GM19193 (cell line): ENCODE data around the gene WDR45.

Experiments used
- POLR2A ChIP-seq: IDR thresholded peaks from 4 replicates; pipeline ENCODE4 v1.6.1; 2011; ENCODE audit not compliant: insufficient read depth, insufficient read length; ENCODE audit errors: extremely low read depth

The WDR45 gene

DNA sequence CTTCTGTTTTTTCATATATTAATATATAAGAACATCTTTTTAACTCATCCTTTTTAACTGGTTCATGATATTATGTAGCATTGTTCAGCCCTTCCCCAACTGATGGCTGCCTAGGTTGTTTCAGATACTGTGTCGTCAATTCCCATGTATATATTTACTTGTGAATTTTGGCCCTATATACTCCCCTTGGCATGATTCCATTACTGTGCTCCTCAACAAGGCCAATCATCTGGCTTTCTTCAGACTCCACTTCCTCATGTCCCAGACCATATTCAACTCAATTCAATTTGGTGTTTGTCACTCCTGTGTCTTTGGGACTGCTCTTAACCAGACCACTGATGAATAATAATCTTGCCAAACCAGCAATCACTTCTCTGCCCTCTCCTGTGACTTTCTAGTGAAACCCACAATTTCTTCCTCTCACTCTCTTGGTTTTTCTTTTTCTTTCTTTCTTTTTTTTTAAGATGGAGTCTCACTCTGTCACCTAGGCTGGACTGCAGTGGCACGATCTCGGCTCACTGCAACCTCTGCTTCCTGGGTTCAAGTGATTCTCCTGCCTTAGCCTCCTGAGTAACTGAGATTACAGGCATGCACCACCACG lies 2.7 kb upstream of the WDR45 start:
- no peak for TF ChIP-seq POLR2A

DNA sequence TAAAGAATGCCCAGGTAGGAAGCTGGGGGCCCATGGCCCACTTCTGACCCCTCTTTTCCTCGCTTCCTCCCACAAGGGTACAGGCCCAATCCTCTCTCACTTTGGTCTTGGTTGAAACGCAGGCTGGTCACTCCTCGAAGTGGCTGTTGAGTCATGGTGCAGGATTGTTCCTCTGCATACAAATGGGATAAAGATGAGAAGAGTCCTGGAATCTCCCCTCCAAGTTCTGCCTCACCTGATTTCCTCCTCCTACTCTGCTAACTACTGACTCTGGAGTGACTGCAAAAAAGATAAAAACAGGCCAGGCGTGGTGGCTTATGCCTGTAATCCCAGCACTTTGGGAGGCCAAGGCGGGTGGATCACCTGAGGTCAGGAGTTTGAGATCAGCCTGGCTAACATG lies 1.7 kb downstream of the WDR45 start:
- TF ChIP-seq POLR2A, result no peak

DNA sequence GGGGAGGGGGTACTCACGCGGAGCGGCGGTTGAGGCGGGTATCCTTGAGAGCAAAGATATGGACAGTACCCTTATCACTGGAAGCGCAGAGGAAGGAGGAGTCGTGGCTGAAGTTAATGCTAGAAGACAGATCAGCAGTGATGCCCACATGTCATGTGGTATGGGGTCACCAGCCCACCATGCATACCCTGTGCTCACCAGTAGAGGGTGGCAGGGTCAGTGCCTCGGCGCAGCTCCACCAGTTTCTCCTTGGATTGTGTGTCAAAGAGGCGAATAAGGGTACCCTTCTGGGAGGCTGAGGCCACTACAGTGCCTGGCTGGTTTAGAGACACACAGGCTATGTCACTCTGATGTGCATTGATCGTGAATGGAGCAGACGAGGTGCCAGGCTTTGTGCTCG lies 4.3 kb downstream of the WDR45 start:
- no peak for TF ChIP-seq POLR2A

- TF ChIP-seq POLR2A, result peak; percentile 44
Measured at GRCh38 chrX:49073601-49074575, 5.8 kb downstream of the WDR45 start, which contains the start of gene PRAF2. Gene PRAF2, minus strand, starts transcription at chrX:49074002. Its CDS starts 15 bp downstream, at chrX:49073987.

GRCh38 chrX:49072712-49073095 lies 7.0 kb downstream of the WDR45 start:
- no peak for TF ChIP-seq POLR2A

DNA sequence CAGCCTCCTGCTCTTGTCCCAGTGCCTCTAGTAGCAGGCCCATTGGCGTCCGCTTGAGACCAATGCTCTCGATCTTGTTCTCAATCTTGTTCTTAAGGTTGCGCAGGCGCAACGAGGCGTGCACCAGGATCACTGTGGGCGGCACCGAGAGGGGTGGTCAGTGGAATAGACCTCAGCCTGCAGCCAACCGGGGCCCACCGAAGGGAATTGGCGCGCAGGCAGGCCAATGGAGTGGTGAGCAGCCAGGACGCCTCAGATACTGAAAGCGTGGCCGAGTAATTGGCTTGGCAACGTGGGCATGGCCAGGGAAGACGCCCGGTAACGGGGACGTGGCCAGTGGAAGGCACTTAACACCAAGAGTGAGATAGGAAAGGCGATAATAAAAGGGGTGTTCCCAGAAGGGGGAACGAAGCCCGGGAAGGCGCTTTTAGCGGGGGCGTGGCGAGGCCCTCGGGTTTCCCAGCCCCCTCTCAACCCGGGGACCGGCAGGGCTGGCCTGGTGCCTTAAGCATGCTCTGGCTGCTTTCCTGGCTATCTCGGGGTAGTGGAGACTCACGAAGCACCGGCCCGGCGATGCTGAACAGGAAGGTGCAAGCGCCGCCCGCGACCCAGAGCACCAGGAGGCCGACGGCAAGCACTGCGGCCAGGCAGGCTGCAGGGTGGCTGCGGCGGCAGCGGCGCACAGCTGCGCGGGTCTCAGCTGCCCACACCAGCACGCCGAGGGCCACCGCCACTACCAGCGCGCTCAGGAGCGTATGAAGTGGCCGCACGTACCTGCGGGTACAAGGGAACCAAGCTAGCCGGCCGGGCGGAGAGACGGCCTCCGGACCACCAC lies 7.6 kb downstream of the WDR45 start:
- no peak for TF ChIP-seq POLR2A

GRCh38 chrX:49070988-49071387 lies 8.7 kb downstream of the WDR45 start:
- no peak for TF ChIP-seq POLR2A

- TF ChIP-seq POLR2A, result no peak
Measured at GRCh38 chrX:49069038-49069437, 10.6 kb downstream of the WDR45 start.

DNA sequence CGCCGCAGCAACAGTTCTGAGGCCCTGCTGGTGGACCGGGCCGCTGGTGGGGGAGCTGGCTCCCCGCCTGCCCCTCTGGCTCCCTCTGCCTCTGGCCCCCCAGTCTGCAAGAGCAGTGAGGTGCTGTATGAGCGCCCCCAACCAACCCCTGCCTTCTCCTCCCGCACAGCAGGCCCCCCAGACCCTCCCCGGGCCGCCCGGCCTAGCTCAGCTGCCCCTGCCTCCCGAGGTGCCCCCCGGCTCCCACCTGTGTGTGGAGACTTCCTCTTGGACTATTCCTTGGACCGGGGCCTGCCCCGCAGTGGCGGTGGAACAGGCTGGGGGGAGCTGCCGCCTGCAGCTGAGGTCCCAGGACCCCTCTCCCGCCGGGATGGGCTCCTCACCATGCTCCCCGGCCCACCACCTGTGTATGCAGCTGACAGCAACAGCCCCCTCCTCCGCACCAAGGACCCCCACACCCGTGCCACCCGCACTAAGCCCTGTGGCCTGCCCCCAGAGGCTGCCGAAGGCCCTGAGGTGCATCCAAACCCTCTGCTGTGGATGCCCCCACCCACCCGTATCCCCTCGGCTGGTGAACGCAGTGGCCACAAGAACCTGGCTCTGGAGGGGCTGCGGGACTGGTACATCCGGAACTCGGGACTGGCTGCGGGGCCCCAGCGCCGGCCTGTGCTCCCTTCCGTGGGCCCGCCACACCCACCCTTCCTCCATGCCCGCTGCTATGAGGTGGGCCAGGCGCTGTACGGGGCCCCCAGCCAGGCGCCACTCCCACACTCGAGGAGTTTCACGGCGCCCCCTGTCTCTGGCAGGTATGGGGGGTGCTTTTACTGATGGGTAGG lies 12.2 kb downstream of the WDR45 start:
- no peak for TF ChIP-seq POLR2A

GRCh38 chrX:49066690-49067089 lies 13.0 kb downstream of the WDR45 start:
- TF ChIP-seq POLR2A, result no peak

- no peak for TF ChIP-seq POLR2A
Measured at GRCh38 chrX:49066278-49066677, 13.4 kb downstream of the WDR45 start.

DNA sequence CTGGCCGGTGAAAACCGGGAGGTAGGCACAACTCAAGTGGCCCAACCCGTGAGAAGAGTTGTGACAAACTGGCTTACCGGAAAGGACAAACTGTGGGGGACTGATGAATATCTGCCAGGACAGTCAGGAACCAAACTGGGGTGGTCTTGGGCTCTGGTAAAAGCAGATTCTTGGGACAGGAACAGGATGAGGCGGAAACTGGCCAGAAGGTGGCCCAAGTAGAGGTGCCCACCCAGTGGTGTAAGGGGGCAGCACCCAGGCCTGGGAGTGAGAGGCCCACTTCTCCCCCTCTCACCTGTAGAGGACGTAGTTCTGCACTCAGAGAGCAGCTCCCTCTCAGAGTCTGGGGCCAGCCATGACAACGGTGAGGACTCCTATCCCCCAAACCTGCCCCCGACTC lies 15.0 kb downstream of the WDR45 start:
- no peak for TF ChIP-seq POLR2A

DNA sequence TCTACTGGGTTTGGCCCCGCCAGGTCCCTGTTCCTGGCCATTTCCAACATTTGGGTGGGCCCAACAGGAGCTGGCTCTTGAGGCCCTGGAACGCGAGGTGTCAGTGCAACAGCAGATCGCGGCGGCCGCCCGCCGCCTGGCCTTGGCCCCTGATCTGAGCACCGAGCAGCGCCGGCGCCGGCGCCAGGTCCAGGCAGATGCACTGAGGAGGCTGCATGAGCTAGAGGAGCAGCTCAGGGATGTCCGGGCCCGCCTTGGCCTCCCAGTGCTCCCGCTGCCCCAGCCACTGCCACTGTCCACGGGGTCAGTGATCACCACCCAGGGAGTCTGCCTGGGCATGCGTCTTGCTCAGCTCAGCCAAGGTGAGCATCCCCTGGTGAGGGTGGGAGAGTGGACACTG lies 15.4 kb downstream of the WDR45 start:
- TF ChIP-seq POLR2A, result no peak

DNA sequence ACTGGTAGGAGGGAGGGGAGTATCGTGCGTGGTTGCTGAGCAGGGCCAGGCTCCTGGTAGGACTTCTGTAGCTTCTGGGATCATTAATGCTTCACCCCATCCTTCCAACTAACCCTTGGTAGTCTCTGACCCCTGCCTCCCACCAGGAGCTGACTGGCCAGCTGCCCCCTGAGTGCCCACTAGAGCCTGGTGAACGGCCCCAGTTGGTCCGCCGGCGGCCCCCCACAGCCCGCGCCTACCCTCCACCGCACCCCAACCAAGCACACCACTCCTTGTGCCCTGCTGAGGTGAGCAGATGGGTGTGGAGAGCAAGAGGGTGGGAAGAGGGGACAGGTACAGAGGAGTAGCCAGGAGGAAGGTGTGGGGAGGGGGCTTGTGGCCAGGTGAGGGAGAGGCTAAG lies 16.0 kb downstream of the WDR45 start:
- no peak for TF ChIP-seq POLR2A
